T-helper 2 cell (primary cell): ENCODE data around the gene CAD.
A peak's percentile ranks its signal among the peaks of the same experiment; 100 is the strongest.

ENCODE experiments used
- DNase-seq, 5 experiments: peaks; one replicate each; pipeline versions ENCODE4 v3.0.0 to v3.0.0-alpha.2; 2012 to 2022

CAD gene

GRCh38 chr2:27231921-27232320, 14.8 kb downstream of the CAD start:
- no peak for DNase-seq

DNA sequence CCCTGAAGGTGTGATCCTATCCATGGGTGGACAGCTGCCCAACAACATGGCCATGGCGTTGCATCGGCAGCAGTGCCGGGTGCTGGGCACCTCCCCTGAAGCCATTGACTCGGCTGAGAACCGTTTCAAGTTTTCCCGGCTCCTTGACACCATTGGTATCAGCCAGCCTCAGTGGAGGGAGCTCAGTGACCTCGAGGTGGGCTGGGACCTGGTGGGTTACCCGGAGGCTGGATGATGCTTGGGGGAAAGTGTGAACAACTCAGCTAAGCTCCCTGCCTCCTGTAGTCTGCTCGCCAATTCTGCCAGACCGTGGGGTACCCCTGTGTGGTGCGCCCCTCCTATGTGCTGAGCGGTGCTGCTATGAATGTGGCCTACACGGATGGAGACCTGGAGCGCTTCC, 16.2 kb downstream of the CAD start:
- DNase-seq, result no peak

GRCh38 chr2:27236136-27236535, 19.0 kb downstream of the CAD start:
- DNase-seq, result no peak

GRCh38 chr2:27236626-27237025, 19.5 kb downstream of the CAD start:
- DNase-seq, result no peak

DNA sequence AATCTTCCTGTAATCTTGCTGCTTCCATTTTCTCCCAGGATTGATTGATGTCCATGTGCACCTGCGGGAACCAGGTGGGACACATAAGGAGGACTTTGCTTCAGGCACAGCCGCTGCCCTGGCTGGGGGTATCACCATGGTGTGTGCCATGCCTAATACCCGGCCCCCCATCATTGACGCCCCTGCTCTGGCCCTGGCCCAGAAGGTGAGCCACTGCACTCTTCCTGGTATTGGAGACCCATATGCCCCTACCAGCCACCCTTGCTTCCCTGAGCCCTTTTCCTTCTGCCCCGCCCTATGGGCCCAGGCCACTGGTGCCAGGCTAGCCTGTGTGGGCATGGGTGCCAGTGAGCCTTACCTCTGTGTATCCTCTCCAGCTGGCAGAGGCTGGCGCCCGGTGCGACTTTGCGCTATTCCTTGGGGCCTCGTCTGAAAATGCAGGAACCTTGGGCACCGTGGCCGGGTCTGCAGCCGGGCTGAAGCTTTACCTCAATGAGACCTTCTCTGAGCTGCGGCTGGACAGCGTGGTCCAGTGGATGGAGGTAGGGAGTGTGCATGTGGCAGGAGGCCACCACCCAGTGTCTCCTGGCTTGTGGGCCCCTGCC, 20.3 kb downstream of the CAD start:
- no peak for DNase-seq

DNA sequence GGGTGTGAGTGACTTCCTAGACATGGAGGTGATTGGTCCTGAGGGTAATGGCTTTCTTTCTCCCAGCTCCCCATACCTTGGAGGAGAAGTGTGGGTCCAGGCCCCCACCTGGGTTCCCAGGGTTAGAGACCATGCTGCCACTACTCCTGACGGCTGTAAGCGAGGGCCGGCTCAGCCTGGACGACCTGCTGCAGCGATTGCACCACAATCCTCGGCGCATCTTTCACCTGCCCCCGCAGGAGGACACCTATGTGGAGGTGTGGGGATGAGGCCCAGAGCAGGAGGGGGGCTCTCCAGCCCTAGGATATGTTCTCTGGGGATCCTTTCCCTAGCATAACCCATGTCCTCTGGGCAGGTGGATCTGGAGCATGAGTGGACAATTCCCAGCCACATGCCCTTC, 21.8 kb downstream of the CAD start:
- no peak for DNase-seq

DNA sequence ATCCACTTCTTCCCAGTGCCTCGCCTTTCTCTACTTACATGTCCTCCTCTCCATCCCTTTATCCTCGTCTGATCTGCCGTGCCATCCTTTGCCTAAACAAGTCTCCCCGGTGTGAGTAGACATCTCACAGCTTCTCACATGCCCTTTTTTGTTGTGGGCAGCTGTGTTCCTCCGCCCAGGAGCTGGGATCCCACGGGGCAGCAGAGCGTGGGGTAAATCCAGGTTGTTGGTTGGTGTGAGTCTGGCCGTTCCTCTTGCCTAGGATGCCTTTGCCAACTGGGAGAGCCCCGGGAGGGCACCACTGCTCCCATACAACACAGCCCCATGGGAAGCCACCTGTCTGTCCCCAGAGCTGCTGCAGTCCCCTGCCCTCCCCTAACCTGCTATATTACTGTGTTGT, 23.2 kb downstream of the CAD start:
- DNase-seq, result no peak

GRCh38 chr2:27241761-27242613, 24.8 kb downstream of the CAD start:
- DNase-seq, result peak in 1 of 5 experiments; percentile 62

GRCh38 chr2:27242614-27242951, 25.4 kb downstream of the CAD start:
- DNase-seq, result no peak

GRCh38 chr2:27243391-27244130, 26.4 kb downstream of the CAD start:
- no peak for DNase-seq

GRCh38 chr2:27245116-27245515, 27.9 kb downstream of the CAD start:
- DNase-seq, result no peak

- DNase-seq, result no peak
Measured at GRCh38 chr2:27245626-27246025, 28.5 kb downstream of the CAD start.

GRCh38 chr2:27247893-27248292, 30.7 kb downstream of the CAD start:
- DNase-seq, result no peak

DNA sequence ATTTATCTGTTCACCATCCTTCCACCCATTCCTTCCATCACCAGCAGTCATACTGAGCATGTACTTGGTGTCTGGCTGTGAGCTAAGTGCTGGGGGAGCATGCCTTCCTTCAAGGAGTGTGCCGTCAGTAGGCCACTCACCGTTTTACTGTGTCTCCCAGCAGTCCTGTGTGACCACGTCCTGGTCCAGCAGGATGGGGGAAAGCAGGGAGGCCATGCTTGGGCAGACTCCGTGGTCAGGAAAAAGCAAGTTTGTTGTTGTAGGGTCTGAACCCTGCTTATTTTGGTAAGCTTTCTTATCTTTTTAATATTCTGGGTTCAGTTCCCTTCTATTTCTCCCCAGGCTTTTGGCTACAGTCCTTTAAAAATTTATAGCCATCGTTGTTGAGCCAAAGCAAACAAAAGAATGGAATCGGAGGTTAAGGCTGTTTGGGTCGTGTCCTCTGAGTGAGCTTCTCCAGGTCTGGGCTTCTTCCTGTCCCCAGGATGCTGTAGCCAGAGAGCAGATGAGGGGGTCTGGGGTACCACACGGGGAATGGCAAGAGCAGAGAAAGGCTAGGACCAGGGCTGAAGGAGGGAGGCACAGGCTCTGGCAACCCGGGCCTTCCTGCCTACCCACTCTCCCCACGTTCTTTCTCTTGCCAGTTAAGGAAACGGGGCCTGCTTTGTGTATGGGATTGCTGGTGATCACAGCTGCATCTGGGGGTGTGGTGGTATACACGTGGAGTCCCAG, 32.2 kb downstream of the CAD start:
- no peak for DNase-seq

GRCh38 chr2:27249891-27250651, 32.9 kb downstream of the CAD start:
- DNase-seq, result peak in 3 of 5 experiments; percentile 24 to 64 (median 26)

GRCh38 chr2:27250652-27251379, 33.6 kb downstream of the CAD start:
- no peak for DNase-seq

GRCh38 chr2:27251766-27252165, 34.6 kb downstream of the CAD start:
- no peak for DNase-seq

DNA sequence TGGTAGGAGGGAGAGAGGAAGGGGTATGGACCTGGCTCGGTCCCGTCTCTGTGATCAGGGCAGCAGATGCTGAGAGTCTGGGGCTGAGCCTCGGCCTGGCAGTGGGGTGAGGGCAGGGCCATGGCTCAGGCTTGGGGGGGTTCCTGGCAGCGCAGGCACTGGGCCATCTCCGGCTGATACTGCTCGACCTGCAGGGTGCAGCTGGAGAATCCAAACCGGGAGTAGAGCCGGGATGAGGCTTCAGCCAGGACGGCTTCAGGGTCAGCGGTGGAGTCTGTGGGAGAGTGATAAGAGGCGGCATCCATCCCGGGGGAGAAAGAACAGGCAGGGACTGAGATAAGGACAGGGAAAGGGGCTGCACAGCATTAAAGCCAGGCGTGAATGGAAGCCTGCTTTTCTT, 38.0 kb downstream of the CAD start:
- no peak for DNase-seq

GRCh38 chr2:27255660-27256059, 38.5 kb downstream of the CAD start:
- DNase-seq, result no peak

DNA sequence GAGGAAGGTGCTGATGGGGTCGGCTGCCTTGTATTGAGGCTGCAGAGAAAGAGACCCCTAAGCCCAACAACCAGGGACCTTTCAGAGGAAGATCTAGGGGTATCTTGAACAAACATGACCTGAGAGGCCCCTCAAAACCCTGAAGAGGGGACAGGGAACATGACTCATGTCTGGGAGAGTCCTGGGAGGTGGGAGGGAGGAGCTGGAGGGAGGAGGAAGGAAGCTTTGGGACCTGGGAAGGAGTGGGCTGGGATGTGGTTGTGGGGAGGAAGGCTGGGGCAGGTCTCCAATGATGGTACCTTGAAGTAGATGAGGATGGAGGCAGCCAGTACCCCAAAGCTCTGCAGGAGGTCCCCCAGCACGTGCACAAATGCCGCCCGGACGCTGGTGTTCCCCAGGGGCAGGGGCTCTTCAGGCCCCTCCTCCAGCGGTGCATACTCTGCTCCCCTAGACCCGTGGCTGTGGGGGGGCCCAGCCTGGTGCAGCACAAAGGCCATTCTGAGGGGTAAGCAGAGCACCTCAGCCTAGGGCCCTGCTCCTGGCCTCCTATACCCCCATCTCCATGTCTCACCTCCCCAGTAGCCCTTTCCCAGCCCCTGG, 39.8 kb downstream of the CAD start:
- no peak for DNase-seq

- DNase-seq, result no peak
Measured at GRCh38 chr2:27258051-27258450, 40.9 kb downstream of the CAD start.
